Caco-2 (cell line): ENCODE results near the gene CCDC178. TPM values are rescaled to one million over a fixed set of nuclear protein-coding genes. Genes with fewer than 3 reads are reported as not detected.
A peak's percentile ranks its signal among the peaks of the same experiment; 100 is the strongest.

ENCODE experiments used
- BruUV-seq: library from RNA; stranded (reverse); fragments of 400-500 nt; replicated peaks from 2 replicates; lab custom pipeline; 2021; lab: Mats Ljungman, UMichigan
- CTCF ChIA-PET: fragments of 300-600 bp; sonication (Branson Sonifier 250); formaldehyde crosslinking; loops from one replicate; lab custom pipeline; 2022; ENCODE audit warnings: antibody characterized with exemption; lab: Charles Lee
- POLR2A ChIA-PET: fragments of 300-600 bp; sonication (Branson Sonifier 250); formaldehyde crosslinking; loops from one replicate; lab custom pipeline; 2022; ENCODE audit warnings: antibody characterized with exemption; lab: Charles Lee
- DNase-seq, 2 experiments: peaks; one replicate each; pipeline versions ENCODE4 v3.0.0 to v3.0.0-alpha.2; 2020 to 2022
- H3K27me3 ChIP-seq: replicated peaks from 2 replicates; pipeline ENCODE4 v1.6.0; 2011; ENCODE audit warnings: low read length; ENCODE audit not compliant: control insufficient read depth, insufficient read depth
- H3K36me3 ChIP-seq: 2 replicates; pipeline ENCODE4 v1.5.1; 2011; ENCODE audit warnings: low read length; ENCODE audit not compliant: control insufficient read depth, insufficient read depth
- H3K4me1 ChIP-seq: fragments of 250-450 bp; sonication (Bioruptor Pico); 2 replicates; pipeline ENCODE4 v1.5.1; 2020; ENCODE audit warnings: mild to moderate bottlenecking
- H3K4me3 ChIP-seq: 2 replicates; pipeline ENCODE4 v1.5.1; 2011; ENCODE audit warnings: low read depth, mild to moderate bottlenecking, control low read depth, low read length
- H3K9me3 ChIP-seq: fragments of 250-450 bp; sonication (Bioruptor Pico); 2 replicates; pipeline ENCODE4 v1.5.1; 2020; ENCODE audit warnings: mild to moderate bottlenecking, moderate library complexity
- H3K27ac Mint-ChIP-seq: one replicate; pipeline ENCODE4 v1.8.0; 2022; ENCODE audit warnings: mixed read lengths; ENCODE audit not compliant: unreplicated experiment
- H3K27me3 Mint-ChIP-seq: one replicate; pipeline ENCODE4 v1.8.0; 2022; ENCODE audit warnings: mixed read lengths; ENCODE audit not compliant: insufficient read depth, unreplicated experiment
- H3K36me3 Mint-ChIP-seq: one replicate; pipeline ENCODE4 v1.8.0; 2022; ENCODE audit warnings: mild to moderate bottlenecking, mixed read lengths; ENCODE audit not compliant: insufficient read depth, unreplicated experiment
- H3K4me1 Mint-ChIP-seq: one replicate; pipeline ENCODE4 v1.8.0; 2022; ENCODE audit warnings: low read depth, mixed read lengths; ENCODE audit not compliant: unreplicated experiment
- H3K4me3 Mint-ChIP-seq: one replicate; pipeline ENCODE4 v1.8.0; 2022; ENCODE audit warnings: mild to moderate bottlenecking, moderate library complexity, mixed read lengths; ENCODE audit not compliant: unreplicated experiment
- H3K9me3 Mint-ChIP-seq: one replicate; pipeline ENCODE4 v1.8.0; 2022; ENCODE audit warnings: mixed read lengths; ENCODE audit not compliant: unreplicated experiment
- intact Hi-C: fragments of 100-400 bp; cut with micrococcal nuclease; formaldehyde crosslinking; loops from one replicate; pipeline ENCODE4 v1.10.0; 2022; ENCODE audit not compliant: unreplicated experiment
- total RNA-seq: library from RNA; stranded (reverse); gene quantifications from 2 replicates; pipeline ENCODE4 v1.2.3, GENCODE V29; 2022
- TF ChIP-seq, protein P1 (sequence below), 2 experiments: fragments of 200-600 bp in 1 of 2; IDR thresholded peaks; 1 replicate in 1 of 2; 2 replicates in 1 of 2; pipeline versions ENCODE4 v1.5.1 to v1.8.0; 2011 to 2022; ENCODE audit warnings: antibody characterized with exemption in 1 of 2, control low read depth in 1 of 2, inconsistent platforms in 1 of 2, low read depth in 1 of 2, low read length in 1 of 2, mild to moderate bottlenecking in 1 of 2, moderate library complexity in 1 of 2; ENCODE audit not compliant: insufficient read depth in 1 of 2, severe bottlenecking in 1 of 2, unreplicated experiment in 1 of 2

Gene CCDC178
- total RNA-seq, 1 experiment from 2014 or later: not detected

- no peaks in the 10 kb centered on the region for H3K27me3 ChIP-seq
- no peaks in the 10 kb centered on the region for H3K9me3 ChIP-seq
- H3K4me3 ChIP-seq: no peak overlapping the region
- no peaks in the 10 kb centered on the region for H3K27me3 Mint-ChIP-seq
- CTCF ChIA-PET: no interaction called here
- no TSS peak for BruUV-seq
- TF ChIP-seq, protein P1, sequence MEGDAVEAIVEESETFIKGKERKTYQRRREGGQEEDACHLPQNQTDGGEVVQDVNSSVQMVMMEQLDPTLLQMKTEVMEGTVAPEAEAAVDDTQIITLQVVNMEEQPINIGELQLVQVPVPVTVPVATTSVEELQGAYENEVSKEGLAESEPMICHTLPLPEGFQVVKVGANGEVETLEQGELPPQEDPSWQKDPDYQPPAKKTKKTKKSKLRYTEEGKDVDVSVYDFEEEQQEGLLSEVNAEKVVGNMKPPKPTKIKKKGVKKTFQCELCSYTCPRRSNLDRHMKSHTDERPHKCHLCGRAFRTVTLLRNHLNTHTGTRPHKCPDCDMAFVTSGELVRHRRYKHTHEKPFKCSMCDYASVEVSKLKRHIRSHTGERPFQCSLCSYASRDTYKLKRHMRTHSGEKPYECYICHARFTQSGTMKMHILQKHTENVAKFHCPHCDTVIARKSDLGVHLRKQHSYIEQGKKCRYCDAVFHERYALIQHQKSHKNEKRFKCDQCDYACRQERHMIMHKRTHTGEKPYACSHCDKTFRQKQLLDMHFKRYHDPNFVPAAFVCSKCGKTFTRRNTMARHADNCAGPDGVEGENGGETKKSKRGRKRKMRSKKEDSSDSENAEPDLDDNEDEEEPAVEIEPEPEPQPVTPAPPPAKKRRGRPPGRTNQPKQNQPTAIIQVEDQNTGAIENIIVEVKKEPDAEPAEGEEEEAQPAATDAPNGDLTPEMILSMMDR (IDR thresholded peaks at IDR 0.05; ENCODE audit: insufficient read depth in 1 of 2, low read depth in 1 of 2, low read length in 1 of 2, severe bottlenecking in 1 of 2, unreplicated experiment in 1 of 2): no peak
- no peaks in the 10 kb centered on the region for H3K4me1 ChIP-seq
- no peaks in the 10 kb centered on the region for H3K4me1 Mint-ChIP-seq
- no peaks in the 10 kb centered on the region for H3K9me3 Mint-ChIP-seq
- H3K36me3 ChIP-seq: no peaks in the 10 kb centered on the region
- peak overlapping the region; percentile 12 for H3K27ac Mint-ChIP-seq
- no peaks in the 10 kb centered on the region for H3K36me3 Mint-ChIP-seq
- peak; percentile 21 to 33 for DNase-seq
- H3K4me3 Mint-ChIP-seq: no peak overlapping the region
- intact Hi-C loops: loop anchor here (5.0 kb wide), 1 partner anchor 38 kb away; no protein-coding TSS in a partner anchor
- POLR2A ChIA-PET: no interaction called here
Observed at GRCh38 chr18:33195795-33196194, 244.7 kb downstream of the CCDC178 start.

DNA sequence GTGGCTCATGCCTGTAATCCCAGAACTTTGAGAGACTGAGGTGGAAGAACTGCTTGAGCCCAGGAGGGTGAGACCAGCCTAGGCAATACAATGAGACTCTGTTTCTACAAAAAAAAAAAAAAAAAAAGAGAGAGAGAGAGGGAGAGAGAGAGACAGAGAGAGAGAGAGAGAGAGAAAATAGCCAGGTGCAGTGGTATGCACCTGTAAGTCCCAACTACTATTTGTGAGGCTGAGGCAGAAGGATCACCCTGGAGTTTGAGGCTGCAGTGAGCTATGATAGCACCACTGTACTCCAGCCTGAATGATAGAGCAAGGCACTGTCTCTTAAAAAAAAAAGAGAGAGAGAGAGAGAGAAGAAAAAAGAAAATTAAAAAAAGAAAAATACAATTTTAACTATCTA lies 245.7 kb downstream of the CCDC178 start:
- POLR2A ChIA-PET: no interaction called here
- no peaks in the 10 kb centered on the region for H3K27me3 ChIP-seq
- no TSS peak for BruUV-seq

GRCh38 chr18:33184958-33185357 lies 255.6 kb downstream of the CCDC178 start:
- H3K4me1 ChIP-seq: no peaks in the 10 kb centered on the region
- H3K4me1 Mint-ChIP-seq: peaks cover 7% of the 10 kb centered on the region
- TF ChIP-seq, protein P1 (IDR thresholded peaks at IDR 0.05; ENCODE audit: insufficient read depth in 1 of 2, low read depth in 1 of 2, low read length in 1 of 2, severe bottlenecking in 1 of 2, unreplicated experiment in 1 of 2): no peak
- H3K36me3 ChIP-seq: no peaks in the 10 kb centered on the region
- intact Hi-C loops: no loop called here
- CTCF ChIA-PET: no interaction called here
- no peaks in the 10 kb centered on the region for H3K36me3 Mint-ChIP-seq
- H3K9me3 Mint-ChIP-seq: no peaks in the 10 kb centered on the region
- no peak overlapping the region for H3K4me3 ChIP-seq
- BruUV-seq: no TSS peak
- H3K9me3 ChIP-seq: no peaks in the 10 kb centered on the region
- no peak for DNase-seq
- no peaks in the 10 kb centered on the region for H3K27me3 ChIP-seq
- peaks cover 3% of the 10 kb centered on the region for H3K27me3 Mint-ChIP-seq
- H3K4me3 Mint-ChIP-seq: no peak overlapping the region
- no peak overlapping the region for H3K27ac Mint-ChIP-seq
- POLR2A ChIA-PET: no interaction called here

More for the DNA sequence above, 245.7 kb downstream of the CCDC178 start:
- no peak overlapping the region for H3K4me3 Mint-ChIP-seq
- H3K4me1 Mint-ChIP-seq: no peaks in the 10 kb centered on the region
- Histone ChIP-seq H3K4me3 (no peak overlapping the region), H3K4me1 (no peaks in the 10 kb centered on the region), H3K36me3 (no peaks in the 10 kb centered on the region), H3K9me3 (no peaks in the 10 kb centered on the region)
- no peaks in the 10 kb centered on the region for H3K36me3 Mint-ChIP-seq
- TF ChIP-seq, protein P1 (IDR thresholded peaks at IDR 0.05; ENCODE audit: insufficient read depth in 1 of 2, low read depth in 1 of 2, low read length in 1 of 2, severe bottlenecking in 1 of 2, unreplicated experiment in 1 of 2): no peak
- intact Hi-C loops: loop anchor here (5.0 kb wide), 1 partner anchor 37 kb away; no protein-coding TSS in a partner anchor
- no peaks in the 10 kb centered on the region for H3K9me3 Mint-ChIP-seq
- CTCF ChIA-PET: no interaction called here
- H3K27ac Mint-ChIP-seq: no peak overlapping the region
- DNase-seq: no peak
- no peaks in the 10 kb centered on the region for H3K27me3 Mint-ChIP-seq
